ENCODE measurements around the gene P4HB.

P4HB gene

DNA sequence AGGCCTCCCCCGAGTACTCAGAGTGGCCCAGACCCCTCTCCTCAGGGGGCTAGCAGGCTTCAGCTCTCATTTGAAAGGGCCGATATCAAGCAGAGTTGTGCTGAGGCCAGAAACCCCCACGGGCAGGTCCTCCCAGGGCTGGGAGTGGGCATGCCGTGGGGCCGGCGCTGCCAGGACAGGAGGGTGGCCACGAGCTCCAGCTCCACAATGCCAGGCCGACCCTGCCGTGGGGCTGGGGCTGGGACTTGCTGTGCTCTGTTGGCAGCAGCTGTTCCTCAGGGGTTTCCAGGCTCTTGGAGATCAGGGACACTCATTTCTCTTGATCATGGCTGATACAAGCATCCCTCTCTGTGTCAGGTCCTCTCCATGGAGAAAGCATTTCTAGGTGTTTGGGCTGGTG, 38.5 kb upstream of the P4HB start:
- Mint-ChIP-seq H3K27ac (no peak overlapping the region), H3K4me3 (no peak overlapping the region), H3K36me3 (ENCODE audit: low read depth) (peaks cover 29% of the 10 kb centered on the region), H3K4me1 (no peaks in the 10 kb centered on the region), H3K27me3 (ENCODE audit: low read depth) (peaks cover 16% of the 10 kb centered on the region), H3K9me3 (no peaks in the 10 kb centered on the region)
- no peak for TF ChIP-seq CTCF (IDR thresholded peaks at IDR 0.05; ENCODE audit: unreplicated experiment in 3 of 3)

DNA sequence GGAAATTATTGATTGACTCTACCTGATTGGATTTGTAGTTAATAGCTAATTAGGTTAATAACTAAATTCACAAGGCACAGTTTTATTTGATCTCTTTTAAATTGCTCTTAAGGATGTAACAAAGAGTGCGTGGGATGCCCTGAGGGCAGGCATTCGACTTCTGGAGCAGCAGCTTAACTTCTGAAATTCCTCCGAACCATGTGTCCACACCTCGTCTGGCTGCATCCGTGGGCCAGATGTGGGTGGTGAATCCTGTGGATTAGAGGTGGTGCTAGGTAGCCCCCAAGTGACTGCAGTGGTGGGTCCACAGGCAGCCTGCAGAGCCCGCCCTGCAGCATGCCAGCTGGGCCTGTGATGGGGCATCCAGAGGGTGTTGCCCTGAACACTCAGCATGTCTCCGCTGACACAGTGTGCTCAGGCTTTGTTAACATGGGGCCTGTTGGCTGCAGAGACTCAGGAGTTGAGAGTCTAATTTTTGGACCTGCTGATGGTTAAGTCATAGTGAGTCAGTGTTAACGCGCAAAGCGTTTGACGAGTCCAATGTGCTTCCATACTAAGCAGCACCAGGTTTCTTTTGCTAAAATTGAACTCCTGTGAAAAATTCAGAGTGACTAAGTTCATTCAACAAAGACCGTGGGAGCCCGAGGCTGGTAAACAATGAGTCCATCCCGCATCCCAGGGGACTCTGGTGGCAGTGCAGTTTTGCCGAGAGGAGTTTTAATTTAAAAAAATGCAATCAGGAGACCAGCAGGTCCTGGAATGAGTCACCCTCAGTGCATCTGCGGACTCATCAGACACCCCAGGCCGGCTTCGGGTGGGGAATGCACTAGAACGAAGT, 37.9 kb upstream of the P4HB start:
- H3K9me3 Mint-ChIP-seq: no peaks in the 10 kb centered on the region
- no peak overlapping the region for H3K27ac Mint-ChIP-seq
- no peak overlapping the region for H3K4me3 Mint-ChIP-seq
- H3K4me1 Mint-ChIP-seq: no peaks in the 10 kb centered on the region
- peaks cover 29% of the 10 kb centered on the region for H3K36me3 Mint-ChIP-seq (ENCODE audit: low read depth)
- H3K27me3 Mint-ChIP-seq (ENCODE audit: low read depth): peaks cover 12% of the 10 kb centered on the region
- TF ChIP-seq CTCF (IDR thresholded peaks at IDR 0.05; ENCODE audit: unreplicated experiment in 3 of 3): no peak

- Mint-ChIP-seq H3K27ac (no peak overlapping the region), H3K4me3 (no peak overlapping the region), H3K27me3 (ENCODE audit: low read depth) (no peaks in the 10 kb centered on the region), H3K36me3 (ENCODE audit: low read depth) (peaks cover 21% of the 10 kb centered on the region), H3K9me3 (no peaks in the 10 kb centered on the region), H3K4me1 (no peaks in the 10 kb centered on the region)
- no peak for TF ChIP-seq CTCF (IDR thresholded peaks at IDR 0.05; ENCODE audit: unreplicated experiment in 3 of 3)
These were observed 35.1 kb upstream of the P4HB start for GRCh38 chr17:81895400-81895799.

- no peak for TF ChIP-seq CTCF (IDR thresholded peaks at IDR 0.05; ENCODE audit: unreplicated experiment in 3 of 3)
- peaks cover 33% of the 10 kb centered on the region for H3K36me3 Mint-ChIP-seq (ENCODE audit: low read depth)
These were observed 30.9 kb upstream of the P4HB start for GRCh38 chr17:81891303-81891552.

DNA sequence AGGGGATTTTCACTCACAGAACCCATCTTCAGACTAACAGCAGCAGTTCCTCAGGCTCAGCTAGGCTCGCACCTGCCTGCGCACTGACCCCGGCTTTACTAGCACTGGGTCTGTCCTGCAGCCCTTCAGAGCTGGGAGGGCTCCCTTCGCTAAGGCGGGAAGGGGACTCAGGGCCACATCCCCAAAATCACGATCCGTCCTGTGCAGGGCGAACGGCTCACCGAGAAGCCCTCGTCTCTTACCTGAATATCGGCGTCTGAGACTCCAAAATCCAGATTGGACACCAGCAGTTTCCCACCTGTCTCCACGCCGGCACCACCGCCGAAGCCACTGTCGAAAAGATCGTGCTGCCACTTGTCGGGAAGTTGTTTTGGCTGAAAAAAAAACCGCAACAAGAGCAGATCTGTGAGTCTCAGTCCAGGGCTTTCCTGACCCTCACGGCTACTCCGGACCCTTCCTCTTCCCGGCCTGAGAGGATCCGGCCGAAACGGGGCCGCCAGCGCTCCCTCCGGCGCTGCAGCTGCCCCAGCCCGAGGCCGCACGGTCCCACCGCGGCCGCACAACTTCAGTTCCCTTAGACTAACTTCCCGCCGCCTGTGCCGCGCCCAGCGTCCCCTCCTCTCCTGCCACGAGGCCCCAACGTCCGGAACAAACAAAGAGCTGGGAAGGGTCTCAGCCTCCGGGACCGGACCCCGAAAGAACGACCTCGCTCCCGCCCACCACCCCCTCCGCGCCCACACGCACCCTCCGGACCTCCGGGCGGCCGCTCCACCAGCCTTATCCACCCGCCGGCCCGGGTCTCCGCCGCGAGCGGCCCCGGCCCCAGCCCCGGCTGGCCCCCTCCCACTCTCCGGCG, 30.3 kb upstream of the P4HB start:
- no peaks in the 10 kb centered on the region for H3K27me3 Mint-ChIP-seq (ENCODE audit: low read depth)
- peak overlapping the region in 2 of 3 experiments; percentile 50 to 71 for H3K27ac Mint-ChIP-seq
- TF ChIP-seq CTCF (IDR thresholded peaks at IDR 0.05; ENCODE audit: unreplicated experiment in 3 of 3): no peak
- peak overlapping the region; percentile 85 to 90 (median 87) for H3K4me3 Mint-ChIP-seq
- peaks cover 4% of the 10 kb centered on the region for H3K4me1 Mint-ChIP-seq
- H3K36me3 Mint-ChIP-seq (ENCODE audit: low read depth): peaks cover 35% of the 10 kb centered on the region
- H3K9me3 Mint-ChIP-seq: no peaks in the 10 kb centered on the region

More at GRCh38 chr17:81891303-81891552, 30.9 kb upstream of the P4HB start:
- Mint-ChIP-seq H3K27ac (peak overlapping the region; percentile 71 to 97 (median 95)), H3K4me1 (peaks cover 4% of the 10 kb centered on the region), H3K4me3 (peak overlapping the region; percentile 96 to 98 (median 97)), H3K9me3 (no peaks in the 10 kb centered on the region), H3K27me3 (ENCODE audit: low read depth) (no peaks in the 10 kb centered on the region)
